Activated effector memory CD4-positive, alpha-beta T cell treated with anti-CD3 and anti-CD28 coated beads, Interleukin-2, amount 50 U/mL, for 16 hours (primary cell): ENCODE results near the gene FOXJ3.
A peak's percentile ranks its signal among the peaks of the same experiment; 100 is the strongest.

ENCODE experiments used
- DNase-seq: peaks from one replicate; pipeline ENCODE4 v3.0.0-alpha.2; 2020

The FOXJ3 gene

GRCh38 chr1:42163536-42164503 lies 171.2 kb downstream of the FOXJ3 start:
- no peak for DNase-seq

DNA sequence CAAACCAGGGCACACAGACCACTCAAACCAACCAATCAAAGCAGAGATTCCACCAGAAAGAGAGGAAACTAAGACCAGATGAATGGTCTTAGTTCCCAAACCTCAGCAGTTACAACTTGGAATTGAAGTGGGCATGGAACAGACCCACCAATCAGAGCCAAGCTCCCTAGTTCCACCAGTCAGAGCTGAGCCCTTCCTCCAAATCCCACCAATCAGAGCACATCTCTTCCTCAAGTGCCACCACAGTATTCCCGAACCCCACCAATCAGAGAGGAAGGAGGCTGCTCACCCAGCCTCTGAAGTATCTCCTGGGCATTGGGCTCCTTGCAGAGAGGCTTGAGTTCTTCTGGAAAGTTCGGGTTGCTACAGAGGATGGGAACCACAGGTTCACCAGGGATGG lies 171.9 kb downstream of the FOXJ3 start:
- DNase-seq: no peak

DNA sequence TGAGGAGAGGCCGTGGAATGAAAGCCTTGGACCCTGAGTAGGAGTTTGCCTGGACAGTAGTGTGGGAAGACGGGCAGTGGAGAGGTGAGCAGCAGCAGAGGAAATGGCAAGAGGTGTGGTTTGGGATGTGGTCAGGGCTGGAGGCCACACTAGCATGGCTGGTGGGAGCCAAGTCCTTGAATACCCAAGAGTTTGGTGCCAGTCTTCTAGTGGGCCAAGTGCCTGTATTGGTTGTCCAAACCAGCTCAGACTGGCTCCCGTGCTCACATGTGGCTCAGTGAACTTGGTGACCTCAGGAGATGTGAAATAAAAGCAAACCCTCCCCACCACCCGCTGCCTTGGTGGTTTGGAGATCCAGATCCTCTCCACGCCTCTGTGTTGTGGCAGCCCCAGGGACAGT lies 172.9 kb downstream of the FOXJ3 start:
- DNase-seq: no peak

GRCh38 chr1:42158189-42158588 lies 176.8 kb downstream of the FOXJ3 start:
- DNase-seq: no peak

- DNase-seq: no peak
Measured at GRCh38 chr1:42157667-42158066, 177.4 kb downstream of the FOXJ3 start.

- no peak for DNase-seq
Measured at GRCh38 chr1:42155362-42155761, 179.7 kb downstream of the FOXJ3 start.

GRCh38 chr1:42154685-42155084 lies 180.3 kb downstream of the FOXJ3 start:
- DNase-seq: no peak

GRCh38 chr1:42153624-42154023 lies 181.4 kb downstream of the FOXJ3 start:
- no peak for DNase-seq

DNA sequence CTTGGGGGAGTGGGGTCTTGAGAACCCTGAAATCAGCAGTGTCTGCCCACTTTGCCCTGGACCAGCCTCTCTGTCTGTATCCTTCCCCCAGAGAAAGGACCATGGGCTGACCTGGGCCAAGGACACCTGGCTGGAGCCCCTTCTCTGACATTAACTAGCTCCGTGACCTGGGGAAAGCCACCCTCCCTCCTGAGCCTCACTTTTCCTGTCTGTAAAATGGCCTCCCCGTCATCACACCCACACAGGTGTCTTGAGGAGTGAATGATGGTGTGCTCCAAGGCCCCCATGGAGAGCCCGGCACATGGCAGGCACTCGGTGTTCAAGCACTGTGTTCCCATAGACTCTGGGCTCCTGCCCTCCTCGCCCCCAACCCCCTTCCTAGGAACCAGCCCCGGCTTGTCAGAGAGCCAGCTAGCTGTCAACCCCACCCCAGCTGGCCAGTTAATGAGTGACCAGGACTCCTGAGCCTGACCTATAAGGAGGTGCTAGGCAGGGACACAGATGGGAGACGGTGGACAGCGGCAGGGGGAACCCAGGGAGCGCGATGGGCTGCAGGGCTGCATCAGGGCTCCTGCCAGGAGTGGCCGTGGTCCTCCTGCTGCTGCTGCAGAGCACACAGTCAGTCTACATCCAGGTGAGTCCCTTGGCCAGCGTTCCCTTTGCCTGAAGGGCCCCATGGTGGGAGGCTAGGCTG lies 182.0 kb downstream of the FOXJ3 start, which contains the start of gene GUCA2B:
Gene GUCA2B (plus strand): TSS at position 504 of the 694 bp plus-strand sequence. CDS start 41 bp downstream, at position 545.
- DNase-seq: no peak

DNA sequence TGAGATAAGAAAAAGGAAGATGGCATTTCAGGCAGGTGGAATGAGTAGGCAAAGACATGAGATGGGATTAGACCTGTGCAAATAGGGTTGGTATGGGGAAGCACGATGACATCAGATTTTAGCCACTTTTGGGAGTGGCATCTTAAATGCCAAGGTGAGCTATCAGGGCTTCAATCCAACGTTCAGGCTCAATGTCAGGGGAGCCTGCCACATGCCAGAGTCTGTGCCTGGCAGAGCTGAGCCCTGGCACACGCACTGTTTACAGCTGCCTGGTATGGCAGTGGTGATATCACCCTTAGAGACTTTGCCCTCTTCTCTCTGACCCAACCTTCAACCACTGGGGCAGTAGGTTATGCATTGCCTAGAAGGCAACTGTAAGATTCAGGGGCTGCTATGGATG lies 182.9 kb downstream of the FOXJ3 start:
- no peak for DNase-seq

- DNase-seq: no peak
Measured at GRCh38 chr1:42150651-42151050, 184.4 kb downstream of the FOXJ3 start.

DNA sequence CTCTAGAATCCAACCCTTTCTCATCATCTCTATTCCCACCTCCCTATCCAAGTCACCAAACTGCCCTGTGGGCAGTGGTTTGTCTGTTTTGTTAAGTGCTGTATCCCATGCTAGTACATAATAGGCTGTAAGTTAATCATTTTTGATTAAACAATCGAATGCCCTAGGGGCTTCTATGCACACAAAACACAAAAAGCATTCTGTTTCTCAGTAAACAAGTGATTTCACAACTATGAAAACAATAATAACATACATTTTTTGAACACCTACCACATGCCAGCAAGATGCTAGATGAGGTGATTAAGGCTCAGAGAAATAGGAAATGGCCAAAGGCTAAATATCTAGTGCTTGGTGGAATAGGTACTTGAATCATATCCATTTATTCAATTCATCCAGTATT lies 186.9 kb downstream of the FOXJ3 start:
- DNase-seq: no peak

DNA sequence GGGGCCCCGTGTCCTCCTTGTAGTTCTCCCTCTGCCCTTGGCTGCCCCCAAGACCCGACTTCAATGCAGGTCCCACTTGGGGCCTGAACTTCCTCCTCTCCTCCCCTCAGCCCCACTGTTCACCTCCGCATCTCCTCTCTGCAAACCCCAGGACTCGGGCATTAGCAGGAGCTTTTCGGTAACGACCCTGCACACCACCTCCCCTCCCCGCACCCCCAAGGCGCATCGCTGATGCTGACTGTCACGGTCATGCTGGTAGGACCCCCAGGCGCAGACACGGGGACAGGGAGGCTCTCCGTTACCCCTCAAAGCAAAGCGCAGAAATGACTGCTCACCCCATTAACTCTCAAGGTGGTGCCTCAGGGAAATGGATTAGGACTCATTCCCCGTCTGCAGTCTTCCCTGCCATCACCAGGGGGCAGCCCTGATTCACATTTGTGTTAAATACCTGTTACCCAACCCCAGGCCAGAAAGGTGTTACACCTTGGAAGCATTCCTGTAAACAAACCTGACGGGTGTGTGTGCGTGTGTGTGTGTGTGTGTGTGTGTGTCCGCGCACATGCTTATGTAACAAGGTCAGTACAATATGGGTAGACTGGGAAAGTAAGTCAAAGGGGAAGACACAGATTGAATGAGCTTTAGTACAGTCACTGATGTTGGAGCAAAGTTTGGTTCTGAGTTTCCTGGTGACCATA lies 188.3 kb downstream of the FOXJ3 start:
- DNase-seq: peak; percentile 86

GRCh38 chr1:42145764-42146625 lies 189.0 kb downstream of the FOXJ3 start:
- DNase-seq: no peak

- no peak for DNase-seq
Measured at GRCh38 chr1:42145389-42145716, 189.7 kb downstream of the FOXJ3 start.

DNA sequence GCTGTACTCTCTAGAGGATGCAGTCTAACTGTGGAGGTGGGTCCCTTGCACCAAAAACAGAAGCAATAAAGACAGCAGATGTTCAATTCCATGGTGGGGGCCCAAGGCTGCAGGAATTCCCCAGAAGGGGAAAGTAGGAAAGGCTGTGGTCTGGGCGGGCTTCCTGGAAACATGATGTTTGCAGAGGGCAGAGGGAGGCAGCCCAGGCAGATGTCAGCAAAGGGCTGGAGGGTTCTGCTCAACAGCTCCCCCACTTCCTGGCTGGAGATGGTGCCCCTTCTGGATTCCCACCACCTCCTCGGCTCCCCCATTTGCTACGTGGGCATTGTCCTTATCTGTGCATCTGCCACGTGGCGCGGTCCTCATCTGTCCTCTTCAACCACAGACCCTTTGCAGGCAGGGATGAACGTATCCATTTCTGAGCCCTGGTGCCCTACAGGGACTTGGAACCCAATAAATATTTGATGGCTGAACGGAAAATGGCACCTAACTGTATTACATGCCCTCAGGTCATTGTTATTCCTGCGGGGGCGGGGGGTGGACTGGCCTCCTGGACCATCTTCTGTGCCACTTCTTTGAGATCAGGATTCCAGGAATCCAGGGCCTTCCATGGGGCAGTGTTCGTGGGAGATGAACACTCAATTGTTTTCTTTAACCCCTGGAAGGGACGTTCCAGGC lies 190.2 kb downstream of the FOXJ3 start:
- no peak for DNase-seq

- DNase-seq: no peak
Measured at GRCh38 chr1:42143896-42144710, 190.9 kb downstream of the FOXJ3 start.

DNA sequence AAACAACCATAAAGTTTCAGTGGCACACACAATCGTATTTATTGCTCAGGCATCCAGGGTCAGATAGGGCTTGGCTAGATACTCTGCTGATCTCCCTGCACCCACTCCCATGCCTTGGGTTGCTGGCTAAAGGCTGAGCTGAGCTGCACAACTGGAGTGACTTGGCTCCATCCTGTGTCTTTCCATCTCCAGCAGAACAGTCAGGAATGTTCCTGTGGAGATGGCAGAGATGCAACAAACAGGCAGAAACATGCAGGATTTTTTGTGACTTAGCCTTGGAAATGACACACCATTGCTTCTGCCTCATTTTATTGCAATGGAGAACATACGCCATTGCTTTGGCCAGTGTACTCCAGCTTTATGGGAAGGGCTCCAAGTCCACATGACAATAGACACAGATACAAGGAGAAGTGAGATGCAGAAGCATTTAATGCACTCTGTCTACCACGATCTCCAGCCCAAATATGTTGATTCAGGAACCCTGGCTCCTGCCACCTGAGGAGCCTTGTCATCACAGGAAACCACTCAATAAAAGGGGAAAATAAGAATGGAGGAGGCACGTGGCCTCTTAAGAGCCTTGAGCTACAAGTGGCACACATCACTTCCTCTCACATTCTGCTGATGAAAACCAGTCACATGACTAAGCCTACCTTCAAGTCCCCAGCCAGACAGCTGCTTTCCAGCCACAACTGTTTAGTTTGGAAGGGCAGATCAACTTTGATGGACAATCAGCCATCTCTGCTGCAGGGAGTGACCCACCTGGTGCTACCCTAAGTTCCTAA lies 191.9 kb downstream of the FOXJ3 start:
- DNase-seq: no peak

DNA sequence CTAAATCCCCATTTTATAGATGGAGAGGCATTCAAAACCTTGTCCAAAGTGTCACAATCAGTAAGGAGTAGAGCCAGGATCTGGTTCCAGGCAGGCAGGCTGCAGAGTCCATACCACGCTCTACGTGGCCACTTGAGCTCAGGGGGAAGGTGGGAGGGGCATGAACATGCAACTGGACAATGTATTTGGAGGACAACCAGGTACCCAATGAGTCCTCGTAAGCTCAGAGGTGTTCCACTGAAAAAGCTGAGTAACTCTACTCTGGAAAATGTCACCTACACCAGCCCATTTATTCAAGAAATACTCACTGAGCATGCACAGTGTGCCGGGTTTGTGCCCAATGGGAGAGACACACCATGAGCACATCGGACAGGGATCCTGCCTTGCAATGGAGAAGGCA lies 193.1 kb downstream of the FOXJ3 start:
- DNase-seq: no peak

DNA sequence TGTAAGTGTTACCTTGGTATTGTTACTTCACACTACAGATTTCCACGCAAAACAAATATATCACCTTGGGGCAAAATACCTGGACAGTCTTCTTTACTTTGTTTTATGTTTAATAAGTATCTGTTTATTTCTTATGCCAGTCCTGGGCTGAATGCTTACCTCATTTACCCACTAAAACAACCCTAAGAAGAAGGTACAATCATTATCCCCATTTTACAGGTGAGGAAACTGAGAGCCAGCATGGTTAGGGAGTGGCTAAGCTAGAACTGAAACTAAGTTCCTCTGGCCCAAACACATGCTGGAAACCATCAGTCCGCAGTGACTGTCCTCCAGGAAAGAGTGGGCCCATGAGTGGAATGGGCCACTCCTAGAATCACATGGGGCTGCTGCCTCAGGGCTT lies 194.8 kb downstream of the FOXJ3 start:
- DNase-seq: no peak
